Measurements from ENCODE around the gene FCMR. TPM values are rescaled to one million over a fixed set of nuclear protein-coding genes. Genes with fewer than 3 reads are reported as not detected.

Gene FCMR
- total and polyA plus RNA-seq, 2 donors from 2014 or later = 1.3 to 16.7 TPM

- no peaks in the 10 kb centered on the region for H3K36me3 ChIP-seq (ENCODE audit: control insufficient read depth in 2 of 3, insufficient read depth in 3 of 3, low read length in 3 of 3)
- no peak overlapping the region for H3K9ac ChIP-seq (ENCODE audit: low read length in 3 of 3)
- no peaks in the 10 kb centered on the region for H3K4me1 ChIP-seq (ENCODE audit: control insufficient read depth in 2 of 3, insufficient read depth in 2 of 3, low read depth in 1 of 3, low read length in 3 of 3)
- intact Hi-C loops (cut with DNase I) = no loop called here
- no peak for FAIRE-seq
- H3K4me3 ChIP-seq (ENCODE audit: low read length in 3 of 3) = no peak overlapping the region
- no peaks in the 10 kb centered on the region for H3K27me3 ChIP-seq (ENCODE audit: control insufficient read depth, insufficient read depth, low read length)
- DNase-seq = no peak
- no peak overlapping the region for H3K27ac ChIP-seq (ENCODE audit: low read depth in 2 of 2, low read length in 2 of 2)
- H3K9me3 ChIP-seq (ENCODE audit: control insufficient read depth in 2 of 3, insufficient read depth in 1 of 3, low read length in 3 of 3) = no peaks in the 10 kb centered on the region
- no peak for TF ChIP-seq CTCF (IDR thresholded peaks at IDR 0.05; ENCODE audit: borderline replicate concordance, extremely low read depth, insufficient read depth)
These were observed 55.7 kb downstream of the FCMR start for GRCh38 chr1:206866062-206866461.

GRCh38 chr1:206864939-206865671, 56.6 kb downstream of the FCMR start, which contains the start of gene IL20:
TSS of gene IL20 (plus strand) at chr1:206865623. CDS start at chr1:206865853, 230 bp downstream.
- no peak for FAIRE-seq
- Histone ChIP-seq H3K27ac (ENCODE audit: low read depth in 2 of 2, low read length in 2 of 2) (no peak within 1 kb of the TSS), H3K36me3 (ENCODE audit: control insufficient read depth in 2 of 3, insufficient read depth in 3 of 3, low read length in 3 of 3) (no peaks in the 10 kb centered on the region), H3K9ac (ENCODE audit: low read length in 3 of 3) (no peak within 1 kb of the TSS), H3K27me3 (ENCODE audit: control insufficient read depth, insufficient read depth, low read length) (no peaks in the 10 kb centered on the region), H3K9me3 (ENCODE audit: control insufficient read depth in 2 of 3, insufficient read depth in 1 of 3, low read length in 3 of 3) (no peaks in the 10 kb centered on the region), H3K4me1 (ENCODE audit: control insufficient read depth in 2 of 3, insufficient read depth in 2 of 3, low read depth in 1 of 3, low read length in 3 of 3) (no peaks in the 10 kb centered on the region), H3K4me3 (ENCODE audit: low read length in 3 of 3) (no peak within 1 kb of the TSS)
- DNase-seq = peak; percentile 46 to 86 (median 62)
- peak; percentile 80 for TF ChIP-seq CTCF (IDR thresholded peaks at IDR 0.05; ENCODE audit: borderline replicate concordance, extremely low read depth, insufficient read depth)
- intact Hi-C loops (cut with DNase I) = no loop called here

GRCh38 chr1:206863266-206863665, 58.5 kb downstream of the FCMR start:
- no peak for TF ChIP-seq CTCF (IDR thresholded peaks at IDR 0.05; ENCODE audit: borderline replicate concordance, extremely low read depth, insufficient read depth)
- no peak for FAIRE-seq

More at GRCh38 chr1:206863266-206863665, 58.5 kb downstream of the FCMR start:
- no peak overlapping the region for H3K9ac ChIP-seq (ENCODE audit: low read length in 3 of 3)
- H3K27me3 ChIP-seq (ENCODE audit: control insufficient read depth, insufficient read depth, low read length) = no peaks in the 10 kb centered on the region
- intact Hi-C loops (cut with DNase I) = no loop called here
- no peak for DNase-seq
- no peak overlapping the region for H3K27ac ChIP-seq (ENCODE audit: low read depth in 2 of 2, low read length in 2 of 2)
- H3K4me1 ChIP-seq (ENCODE audit: control insufficient read depth in 2 of 3, insufficient read depth in 2 of 3, low read depth in 1 of 3, low read length in 3 of 3) = no peaks in the 10 kb centered on the region
- no peaks in the 10 kb centered on the region for H3K9me3 ChIP-seq (ENCODE audit: control insufficient read depth in 2 of 3, insufficient read depth in 1 of 3, low read length in 3 of 3)
- no peak overlapping the region for H3K4me3 ChIP-seq (ENCODE audit: low read length in 3 of 3)
- no peaks in the 10 kb centered on the region for H3K36me3 ChIP-seq (ENCODE audit: control insufficient read depth in 2 of 3, insufficient read depth in 3 of 3, low read length in 3 of 3)
